ENCODE data around the gene TNS3.

The TNS3 gene

DNA sequence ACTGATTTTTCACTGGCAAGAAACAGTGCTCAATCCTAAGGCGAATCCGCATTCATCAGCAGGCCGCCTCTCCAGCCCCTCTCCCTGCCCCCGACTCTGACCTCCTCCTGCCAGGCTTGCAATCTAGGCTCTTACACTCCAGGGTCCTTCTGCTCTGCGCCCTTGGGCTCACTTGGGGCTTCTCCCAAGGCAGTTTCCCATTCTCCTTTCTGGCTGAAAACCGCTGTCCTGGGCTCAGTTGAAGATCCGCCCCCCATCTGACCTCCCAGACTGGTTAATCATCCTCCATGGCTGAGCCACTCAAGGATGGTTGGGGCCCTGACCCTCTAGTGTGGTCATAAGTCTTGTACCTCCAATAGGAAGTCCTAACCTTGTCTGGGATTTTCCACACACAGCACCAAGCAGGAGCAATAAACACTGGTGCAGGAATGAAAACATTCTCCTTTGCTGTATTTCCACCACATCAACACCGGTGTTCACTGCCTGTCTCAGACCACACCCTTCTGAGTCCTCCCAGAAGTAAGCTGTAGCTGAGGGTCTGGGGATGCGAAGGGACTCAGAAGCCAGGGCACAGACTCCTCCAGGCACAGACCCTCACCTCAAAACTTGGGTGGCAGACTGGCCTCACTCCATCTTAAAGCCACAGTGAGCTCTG lies 42.4 kb downstream of the TNS3 start:
- DNase-seq = no peak

- no peak for DNase-seq
These were observed 43.0 kb downstream of the TNS3 start for GRCh38 chr7:47538846-47539311.

DNA sequence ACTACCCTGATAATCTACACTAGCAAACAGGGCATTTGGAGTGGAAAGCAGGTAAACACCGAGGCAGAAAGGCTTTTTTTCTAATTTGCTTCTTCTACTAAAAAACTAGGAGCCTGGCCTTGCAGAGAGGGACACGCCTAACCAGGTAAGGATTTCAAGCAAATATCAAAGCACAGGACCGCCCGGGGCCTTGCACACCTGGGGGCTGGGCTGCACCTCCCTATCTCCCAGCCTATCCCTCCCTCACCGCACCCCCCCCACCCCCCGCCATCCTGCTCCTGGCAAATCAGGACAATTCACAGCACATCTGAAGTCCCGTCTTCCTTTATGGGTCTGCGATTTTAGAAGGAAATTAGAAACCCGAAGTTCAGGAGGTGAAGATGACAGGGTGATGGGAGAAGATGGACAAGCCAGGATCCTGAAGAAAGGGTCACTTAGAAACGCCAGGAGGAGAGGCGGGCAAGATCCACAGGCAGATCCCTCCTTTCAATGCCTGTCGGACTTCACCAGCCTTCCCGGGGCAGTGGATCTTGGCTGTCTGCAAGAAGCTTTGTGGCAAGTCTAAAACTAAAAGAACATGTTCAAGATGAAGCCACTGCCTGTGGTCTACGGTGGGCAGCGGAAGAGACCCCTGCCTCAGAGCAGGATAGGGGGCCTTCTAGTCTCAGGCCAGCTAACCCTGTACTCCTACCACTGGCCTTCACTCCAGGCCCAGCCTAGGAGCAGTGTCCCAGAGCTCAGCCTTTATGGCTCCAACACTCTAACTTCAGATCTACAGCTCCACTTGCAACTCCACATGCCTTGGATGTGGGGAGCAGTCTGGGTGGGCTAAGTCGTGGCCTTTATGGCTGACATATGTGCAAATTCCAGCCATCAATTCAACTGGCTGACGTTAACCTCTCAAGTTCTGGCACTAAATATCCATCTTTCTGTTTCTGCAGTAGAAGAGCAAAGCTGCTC lies 43.9 kb downstream of the TNS3 start:
- no peak for DNase-seq

GRCh38 chr7:47536661-47537611 lies 45.0 kb downstream of the TNS3 start:
- DNase-seq = no peak

DNA sequence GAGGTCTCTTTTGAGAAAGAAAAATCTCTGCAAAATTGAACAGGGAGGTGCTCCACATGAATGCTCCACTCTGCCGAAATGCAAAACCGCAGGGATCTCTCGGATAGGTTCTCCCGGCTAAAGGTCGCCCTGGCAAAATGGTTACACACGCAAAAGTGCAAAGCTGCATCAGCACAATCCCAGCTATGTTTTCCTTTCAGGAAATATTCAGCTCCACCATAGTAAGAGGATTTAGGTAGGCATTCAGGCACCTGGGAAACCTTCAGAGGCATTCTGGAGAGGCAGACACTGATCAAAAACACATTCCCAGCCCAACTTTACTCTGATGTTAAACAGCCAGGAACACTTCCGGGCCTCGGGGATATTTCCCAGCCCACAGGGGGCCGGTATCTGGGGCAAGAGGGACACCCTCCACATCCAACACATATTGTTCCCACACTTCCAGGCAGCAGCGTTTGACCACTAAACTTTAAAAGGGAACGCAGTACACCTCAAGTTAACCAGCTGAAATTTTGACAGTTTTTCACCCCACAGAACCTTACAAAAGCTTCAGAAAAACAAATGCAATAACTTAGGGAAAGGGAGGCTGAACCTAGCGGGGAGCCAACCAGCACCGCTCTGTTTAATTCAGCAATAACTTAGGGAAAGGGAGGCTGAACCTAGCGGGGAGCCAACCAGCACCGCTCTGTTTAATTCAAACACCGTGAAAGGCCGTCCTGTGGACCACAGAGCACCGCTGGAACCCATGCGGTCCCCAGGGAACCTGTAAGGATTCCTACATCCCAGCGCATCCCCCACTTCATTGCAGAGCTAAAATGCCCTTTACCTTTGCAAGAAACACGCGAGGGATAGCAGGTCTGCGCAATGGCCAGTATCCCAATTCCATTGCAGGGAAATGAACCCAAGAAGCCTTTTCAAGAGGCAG lies 45.9 kb downstream of the TNS3 start:
- no peak for DNase-seq

- DNase-seq = no peak
These were observed 46.7 kb downstream of the TNS3 start for GRCh38 chr7:47535035-47535703.

GRCh38 chr7:47534322-47535034 lies 47.4 kb downstream of the TNS3 start:
- DNase-seq = no peak

DNA sequence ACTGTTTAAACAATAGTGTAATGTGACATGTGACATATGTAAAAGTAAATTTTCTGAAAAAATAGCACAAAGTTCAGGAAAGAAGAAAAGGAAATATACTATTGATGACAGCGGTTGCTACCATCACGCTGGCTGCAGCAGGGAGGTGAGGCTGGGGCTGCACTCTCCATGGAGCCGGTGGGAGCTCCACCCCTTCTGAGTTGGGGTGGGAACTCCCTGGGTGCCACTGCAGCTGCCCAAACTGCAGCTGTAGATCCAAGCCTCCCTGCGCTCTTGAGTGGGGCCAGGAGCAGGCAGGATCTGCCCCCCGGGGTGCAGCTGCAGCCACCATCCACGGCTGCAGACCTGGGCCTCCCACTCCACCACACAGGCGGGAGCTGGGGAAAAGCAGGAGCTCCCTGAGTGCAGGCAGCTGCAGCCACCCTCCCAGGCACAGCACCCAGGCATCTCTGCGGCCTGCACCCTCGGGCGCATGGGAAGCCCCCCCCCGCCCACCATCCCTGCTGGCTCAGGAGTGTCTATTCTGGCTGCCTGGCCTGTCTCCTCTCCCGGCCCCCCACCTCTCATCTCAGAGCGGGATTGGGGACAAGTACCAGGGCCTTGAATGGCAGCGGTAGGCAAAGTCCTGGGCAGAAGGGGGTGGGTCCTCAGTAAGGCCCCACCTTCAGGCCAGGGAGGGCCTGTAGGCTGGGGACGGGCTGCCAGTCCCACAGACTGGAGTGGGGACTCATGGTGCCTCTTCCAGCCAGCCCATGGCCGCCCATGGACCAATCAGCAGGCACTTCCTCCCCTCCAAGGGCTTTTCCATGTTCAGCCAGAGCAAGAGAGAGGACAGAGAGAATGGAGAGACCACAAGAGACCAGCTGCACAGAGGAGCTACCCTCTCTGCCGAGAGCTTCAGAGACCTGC lies 50.1 kb downstream of the TNS3 start:
- DNase-seq = no peak

DNA sequence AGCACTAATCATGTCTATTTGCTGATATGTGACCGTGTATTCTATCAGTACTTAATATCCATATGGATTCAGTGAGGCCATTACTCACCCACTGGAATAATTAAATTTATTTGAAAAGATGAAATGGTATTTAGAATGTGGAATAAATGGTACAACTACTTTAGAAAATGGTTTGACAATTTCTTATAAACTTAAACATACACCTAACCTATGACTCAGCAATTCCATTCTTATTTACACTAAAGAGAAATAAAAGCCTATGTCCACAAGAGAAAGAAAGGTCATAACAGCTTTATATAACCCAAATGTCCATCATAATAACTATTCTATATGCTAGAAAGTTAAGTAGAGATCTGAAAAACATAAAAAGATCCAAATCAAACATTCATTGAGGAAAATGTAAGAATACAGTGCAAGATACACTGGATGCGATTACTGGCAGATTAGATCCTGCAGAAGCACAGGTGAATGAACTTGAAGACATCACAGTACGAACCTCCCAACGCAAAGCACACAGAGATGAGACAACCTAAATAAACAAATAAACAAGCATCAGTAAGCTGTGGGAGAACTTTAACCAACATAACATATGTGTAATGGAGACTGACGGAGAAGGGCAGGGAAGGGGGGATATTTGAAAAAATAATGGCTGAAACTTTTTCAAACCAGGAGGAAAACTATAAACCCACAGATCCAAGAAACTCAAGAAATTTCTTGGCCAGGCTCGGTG lies 51.9 kb downstream of the TNS3 start:
- no peak for DNase-seq

GRCh38 chr7:47529405-47529804 lies 52.5 kb downstream of the TNS3 start:
- no peak for DNase-seq

- DNase-seq = no peak
These were observed 53.4 kb downstream of the TNS3 start for GRCh38 chr7:47528471-47528870.

- DNase-seq = no peak
These were observed 55.4 kb downstream of the TNS3 start for GRCh38 chr7:47526466-47526865.

DNA sequence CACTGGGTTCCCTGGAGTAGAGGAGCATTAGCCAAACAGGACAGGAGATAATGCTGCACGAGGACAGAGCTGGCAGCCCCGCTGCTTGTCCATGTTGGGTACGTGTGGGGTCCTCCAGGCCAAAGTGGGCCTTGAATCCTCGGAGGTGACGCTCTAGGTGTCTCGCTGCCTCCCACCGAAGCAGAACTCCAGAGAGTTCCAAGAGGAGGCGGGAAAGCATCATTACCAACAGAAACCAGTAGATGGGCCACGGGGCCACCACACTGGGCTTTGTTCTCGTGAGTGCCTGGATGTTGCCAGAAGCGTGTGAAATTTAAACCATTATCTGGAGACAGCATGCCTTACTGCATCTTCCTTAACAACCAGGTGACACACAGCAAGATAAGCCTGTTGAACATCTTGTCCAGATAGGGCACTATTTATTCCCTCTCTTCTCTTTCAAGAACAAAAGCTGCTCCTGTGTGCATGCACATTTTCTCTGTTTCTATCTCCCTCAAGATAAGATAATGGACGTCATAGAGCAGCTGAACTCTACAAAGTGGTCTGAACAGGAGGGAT lies 56.8 kb downstream of the TNS3 start:
- DNase-seq = no peak

GRCh38 chr7:47523401-47523800 lies 58.5 kb downstream of the TNS3 start:
- DNase-seq = no peak

GRCh38 chr7:47521816-47522561 lies 59.9 kb downstream of the TNS3 start:
- no peak for DNase-seq

DNA sequence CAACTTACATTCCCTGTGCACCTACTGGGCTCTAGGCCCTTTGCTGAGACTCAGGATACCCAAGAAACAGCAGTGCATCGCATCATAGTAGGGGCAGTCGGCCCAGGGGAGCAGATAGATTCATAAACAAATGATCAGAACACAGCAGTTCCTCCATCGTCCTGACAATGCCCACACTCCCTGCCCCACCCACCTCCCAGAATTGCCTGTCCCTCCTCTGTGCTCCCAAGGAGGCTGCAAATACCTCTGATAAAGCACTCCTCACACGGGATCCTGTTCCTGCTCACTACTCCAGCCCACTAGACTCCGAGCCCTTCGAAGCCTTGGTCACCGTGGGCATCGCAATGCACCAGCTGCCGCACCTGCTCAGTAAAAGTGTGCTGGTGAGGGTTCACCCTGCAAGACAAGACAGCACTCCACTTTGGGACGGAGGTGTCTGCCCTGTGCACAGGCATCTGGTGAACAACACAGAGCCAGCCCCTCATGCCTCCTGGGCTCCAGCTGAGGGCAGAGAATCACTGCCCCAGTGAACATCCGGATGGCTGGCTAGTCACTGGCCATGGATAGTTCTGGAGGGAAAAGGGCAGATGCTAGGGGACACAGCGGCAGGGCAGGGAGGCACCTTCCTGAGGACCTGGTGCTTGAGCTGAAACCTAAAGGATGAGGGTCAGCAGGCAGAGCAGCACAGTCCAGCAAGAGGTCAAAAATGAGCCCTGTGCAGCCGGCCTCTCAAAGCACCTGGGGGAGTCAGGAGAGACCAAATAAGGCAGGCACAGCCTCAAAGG lies 60.7 kb downstream of the TNS3 start:
- DNase-seq = no peak

DNA sequence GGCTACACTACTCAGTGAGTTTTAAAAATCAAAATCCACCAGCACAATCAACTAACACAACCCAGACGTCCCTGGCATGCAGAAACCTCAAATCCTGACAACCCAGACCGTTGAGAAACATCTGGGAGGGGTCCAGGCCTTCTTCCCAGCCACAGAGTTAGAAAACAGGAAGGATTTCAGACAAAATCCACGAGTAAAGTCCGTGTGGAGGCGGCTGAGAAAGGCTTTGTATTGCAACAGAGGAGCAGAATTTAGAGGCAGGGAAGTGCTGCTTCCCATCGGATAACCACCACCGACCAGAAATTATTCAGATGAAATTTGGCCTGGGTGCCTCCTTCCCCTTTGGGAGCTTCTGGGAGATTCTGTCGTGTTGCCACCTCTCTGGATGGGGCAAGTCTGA lies 61.5 kb downstream of the TNS3 start:
- DNase-seq = no peak
